WERI-Rb-1 (cell line): ENCODE measurements around the gene LYZ.

ENCODE experiments used
- DNase-seq: peaks from one replicate; pipeline ENCODE4 v3.0.0-alpha.2; 2020
- H3K27ac ChIP-seq: fragments of 250-450 bp; sonication (Bioruptor Pico); 2 replicates; pipeline ENCODE4 v1.5.1; 2020; ENCODE audit warnings: mild to moderate bottlenecking, moderate library complexity
- H3K27me3 ChIP-seq: fragments of 250-450 bp; sonication (Bioruptor Pico); 2 replicates; pipeline ENCODE4 v1.5.1; 2021; ENCODE audit warnings: mild to moderate bottlenecking, low read depth, moderate library complexity; ENCODE audit not compliant: insufficient read depth, severe bottlenecking
- H3K36me3 ChIP-seq: fragments of 250-450 bp; sonication (Bioruptor Pico); 2 replicates; pipeline ENCODE4 v1.5.1; 2020; ENCODE audit warnings: mild to moderate bottlenecking, moderate library complexity
- H3K4me3 ChIP-seq: 2 replicates; pipeline ENCODE4 v1.5.1; 2011; ENCODE audit warnings: low read depth, mild to moderate bottlenecking, control low read depth, low read length
- H3K9me3 ChIP-seq: fragments of 250-450 bp; sonication (Bioruptor Pico); 2 replicates; pipeline ENCODE4 v1.5.1; 2021; ENCODE audit warnings: mild to moderate bottlenecking, moderate library complexity; ENCODE audit not compliant: severe bottlenecking
- TF ChIP-seq, protein P1 (sequence below): IDR thresholded peaks from 2 replicates; pipeline ENCODE4 v1.5.1; 2011; ENCODE audit warnings: low read depth, mild to moderate bottlenecking, control low read depth, inconsistent platforms, low read length

LYZ gene

DNA sequence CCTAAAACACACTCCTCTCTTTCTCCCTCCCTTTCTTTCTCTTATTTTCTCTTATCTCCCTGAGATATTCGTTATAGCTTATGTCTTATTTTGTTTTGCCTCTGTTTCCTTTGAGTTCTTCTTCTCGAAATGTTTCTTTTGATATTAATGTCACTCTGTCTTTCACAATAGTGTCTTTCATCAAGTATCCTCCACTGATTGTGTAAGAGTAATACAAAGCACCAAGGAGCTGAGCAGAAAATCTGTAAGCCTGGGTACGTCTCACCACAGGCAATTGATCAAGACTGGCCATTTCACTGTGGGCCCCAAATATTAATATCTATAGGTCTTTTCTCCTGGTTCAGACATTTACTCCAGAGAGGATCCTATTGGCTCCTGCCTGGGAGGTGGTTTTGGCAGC is 4.8 kb upstream of the LYZ start:
- no peaks in the 10 kb centered on the region for H3K27me3 ChIP-seq
- no peak for DNase-seq
- H3K36me3 ChIP-seq: no peaks in the 10 kb centered on the region
- TF ChIP-seq, protein P1, sequence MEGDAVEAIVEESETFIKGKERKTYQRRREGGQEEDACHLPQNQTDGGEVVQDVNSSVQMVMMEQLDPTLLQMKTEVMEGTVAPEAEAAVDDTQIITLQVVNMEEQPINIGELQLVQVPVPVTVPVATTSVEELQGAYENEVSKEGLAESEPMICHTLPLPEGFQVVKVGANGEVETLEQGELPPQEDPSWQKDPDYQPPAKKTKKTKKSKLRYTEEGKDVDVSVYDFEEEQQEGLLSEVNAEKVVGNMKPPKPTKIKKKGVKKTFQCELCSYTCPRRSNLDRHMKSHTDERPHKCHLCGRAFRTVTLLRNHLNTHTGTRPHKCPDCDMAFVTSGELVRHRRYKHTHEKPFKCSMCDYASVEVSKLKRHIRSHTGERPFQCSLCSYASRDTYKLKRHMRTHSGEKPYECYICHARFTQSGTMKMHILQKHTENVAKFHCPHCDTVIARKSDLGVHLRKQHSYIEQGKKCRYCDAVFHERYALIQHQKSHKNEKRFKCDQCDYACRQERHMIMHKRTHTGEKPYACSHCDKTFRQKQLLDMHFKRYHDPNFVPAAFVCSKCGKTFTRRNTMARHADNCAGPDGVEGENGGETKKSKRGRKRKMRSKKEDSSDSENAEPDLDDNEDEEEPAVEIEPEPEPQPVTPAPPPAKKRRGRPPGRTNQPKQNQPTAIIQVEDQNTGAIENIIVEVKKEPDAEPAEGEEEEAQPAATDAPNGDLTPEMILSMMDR: no peak
- no peaks in the 10 kb centered on the region for H3K9me3 ChIP-seq
- H3K4me3 ChIP-seq: no peak overlapping the region
- no peak overlapping the region for H3K27ac ChIP-seq

DNA sequence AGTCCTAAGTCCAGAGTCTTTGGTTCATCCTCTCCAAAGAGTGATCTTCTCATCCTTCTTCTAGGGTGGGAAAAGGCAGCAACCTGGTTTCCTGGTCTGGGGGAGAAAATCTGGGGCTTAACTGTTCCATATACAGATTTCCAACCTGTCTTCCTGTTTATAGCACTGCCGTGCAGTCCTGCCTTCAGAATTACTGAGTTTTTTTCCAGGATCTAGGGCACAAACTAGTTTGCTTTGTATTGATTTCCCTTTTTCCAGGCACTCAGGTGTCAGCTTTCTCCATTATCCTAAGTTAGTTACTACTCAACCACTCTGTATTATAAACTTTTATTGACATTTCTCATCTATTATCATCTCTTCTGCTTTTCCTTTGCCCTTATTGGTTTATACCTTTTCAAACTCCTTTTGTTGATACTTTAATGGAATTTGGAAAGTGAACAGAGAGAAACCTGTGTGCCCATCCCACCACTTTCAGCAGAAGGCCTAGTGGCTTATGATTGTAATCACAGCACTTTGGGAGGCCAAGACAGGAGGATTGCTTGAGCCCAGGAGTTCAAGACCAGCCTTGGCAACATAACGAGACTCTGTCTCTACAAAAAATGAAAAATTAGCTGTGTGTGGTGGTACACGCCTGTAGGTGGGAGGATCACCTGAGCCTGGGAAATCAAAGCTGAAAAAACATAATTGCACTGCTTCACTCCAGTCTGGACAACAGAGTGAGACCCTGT is 4.1 kb upstream of the LYZ start:
- Histone ChIP-seq H3K9me3 (no peaks in the 10 kb centered on the region), H3K27me3 (no peaks in the 10 kb centered on the region), H3K4me3 (no peak overlapping the region), H3K27ac (no peak overlapping the region), H3K36me3 (no peaks in the 10 kb centered on the region)
- no peak for DNase-seq
- TF ChIP-seq, protein P1: no peak

DNA sequence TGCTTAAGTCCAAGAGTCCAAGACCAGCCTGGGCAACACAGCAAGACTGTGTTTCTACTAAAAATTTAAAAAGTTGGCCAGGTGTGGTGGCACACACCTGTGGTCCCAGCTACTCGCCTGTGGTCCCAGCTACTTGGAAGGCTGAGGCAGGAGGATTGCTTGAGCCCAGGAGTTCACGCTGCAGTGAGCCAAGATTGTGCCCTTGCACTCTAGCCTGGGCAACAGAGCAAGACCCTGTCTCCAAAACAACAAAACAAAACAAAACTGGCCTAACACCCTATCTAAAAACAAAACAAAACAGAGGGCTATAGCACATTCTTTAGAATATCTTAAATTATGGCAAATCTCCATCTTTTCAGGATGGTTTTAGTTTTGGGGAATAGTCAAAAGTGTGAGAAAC is 3.1 kb upstream of the LYZ start:
- no peaks in the 10 kb centered on the region for H3K36me3 ChIP-seq
- TF ChIP-seq, protein P1: no peak

DNA sequence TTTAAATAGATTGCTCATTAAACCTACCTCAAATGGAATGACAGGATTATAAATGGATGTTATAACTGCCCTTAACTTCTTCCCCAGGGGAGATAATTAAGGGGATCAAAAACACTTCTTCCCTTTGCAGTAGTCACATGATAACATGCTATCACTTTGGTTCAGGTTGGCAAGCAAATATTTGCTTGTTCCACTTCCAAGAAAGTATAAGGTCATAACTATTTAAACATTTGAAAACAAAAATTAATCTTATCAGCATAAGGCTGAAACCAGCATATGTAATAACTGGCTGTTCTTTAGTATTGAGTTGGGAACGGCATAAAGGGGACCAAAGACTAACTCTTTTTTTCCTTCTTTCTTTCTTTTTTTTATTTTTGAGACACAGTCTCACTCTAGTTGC is 2.4 kb upstream of the LYZ start:
- DNase-seq: no peak
- H3K27me3 ChIP-seq: no peaks in the 10 kb centered on the region
- TF ChIP-seq, protein P1: no peak
- H3K9me3 ChIP-seq: no peaks in the 10 kb centered on the region
- H3K36me3 ChIP-seq: no peaks in the 10 kb centered on the region
- no peak overlapping the region for H3K4me3 ChIP-seq
- no peak overlapping the region for H3K27ac ChIP-seq

More for the DNA sequence above, 3.1 kb upstream of the LYZ start:
- DNase-seq: no peak
- H3K9me3 ChIP-seq: no peaks in the 10 kb centered on the region
- no peaks in the 10 kb centered on the region for H3K27me3 ChIP-seq
- H3K27ac ChIP-seq: no peak overlapping the region
- H3K4me3 ChIP-seq: no peak overlapping the region

DNA sequence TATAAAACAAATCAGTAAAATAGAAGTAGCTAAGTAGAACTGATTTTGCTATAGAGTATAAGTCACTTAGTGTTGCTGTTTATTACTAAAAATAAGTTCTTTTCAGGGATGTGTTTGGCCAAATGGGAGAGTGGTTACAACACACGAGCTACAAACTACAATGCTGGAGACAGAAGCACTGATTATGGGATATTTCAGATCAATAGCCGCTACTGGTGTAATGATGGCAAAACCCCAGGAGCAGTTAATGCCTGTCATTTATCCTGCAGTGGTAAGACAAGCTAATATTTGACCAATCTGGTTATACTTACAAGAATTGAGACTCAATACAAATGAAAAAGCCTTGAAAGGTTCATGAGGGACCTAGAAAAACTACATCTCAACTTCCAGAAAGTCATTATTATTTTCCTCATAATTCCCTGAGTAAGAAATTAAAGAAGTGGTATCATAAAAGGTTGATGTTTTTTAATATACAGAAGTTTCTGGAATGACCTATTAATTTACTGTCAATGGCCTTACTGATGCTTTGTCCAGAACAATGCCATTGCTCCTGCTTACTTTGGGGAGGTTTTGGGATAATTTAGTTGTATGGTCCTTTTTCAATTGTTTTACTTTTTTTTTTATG is 1.9 kb downstream of the LYZ start:
- TF ChIP-seq, protein P1: no peak
- no peak overlapping the region for H3K4me3 ChIP-seq
- no peaks in the 10 kb centered on the region for H3K9me3 ChIP-seq
- H3K27ac ChIP-seq: no peak overlapping the region
- no peaks in the 10 kb centered on the region for H3K36me3 ChIP-seq
- DNase-seq: no peak
- no peaks in the 10 kb centered on the region for H3K27me3 ChIP-seq
